ENCODE data around the gene MSH3.
A peak's percentile ranks its signal among the peaks of the same experiment; 100 is the strongest.
"Not testable (repeated sequence)": the region's sequence is repeated elsewhere in the genome, so short reads cannot be mapped to it uniquely, and the experiment has no call there.

The MSH3 gene

GRCh38 chr5:80852331-80853245 lies 198.1 kb downstream of the MSH3 start:
- no peak for DNase-seq

GRCh38 chr5:80853413-80853812 lies 199.0 kb downstream of the MSH3 start:
- no peak for DNase-seq

GRCh38 chr5:80854583-80854982 lies 200.1 kb downstream of the MSH3 start:
- DNase-seq, result no peak

GRCh38 chr5:80860924-80861613 lies 206.6 kb downstream of the MSH3 start:
- DNase-seq, result no peak

- DNase-seq, result no peak
These were observed 209.3 kb downstream of the MSH3 start for GRCh38 chr5:80863708-80864107.

- DNase-seq, result no peak
These were observed 209.7 kb downstream of the MSH3 start for GRCh38 chr5:80864109-80864508.

GRCh38 chr5:80864706-80865435 lies 210.4 kb downstream of the MSH3 start:
- DNase-seq, result no peak

- DNase-seq, result no peak
These were observed 211.1 kb downstream of the MSH3 start for GRCh38 chr5:80865551-80865950.

GRCh38 chr5:80866371-80866770 lies 211.9 kb downstream of the MSH3 start:
- DNase-seq, result no peak

GRCh38 chr5:80867233-80867632 lies 212.8 kb downstream of the MSH3 start:
- no peak for DNase-seq

GRCh38 chr5:80870442-80870841 lies 216.0 kb downstream of the MSH3 start:
- no peak for DNase-seq

GRCh38 chr5:80871541-80871961 lies 217.1 kb downstream of the MSH3 start:
- DNase-seq, result peak in 1 of 56 donors; percentile 3

GRCh38 chr5:80874162-80874561 lies 219.7 kb downstream of the MSH3 start:
- peak in 2 of 56 donors; percentile 10 to 15 for DNase-seq

GRCh38 chr5:80877592-80877991 lies 223.1 kb downstream of the MSH3 start:
- no peak for DNase-seq

- no peak for DNase-seq
These were observed 227.3 kb downstream of the MSH3 start for GRCh38 chr5:80881726-80882125.

GRCh38 chr5:80883390-80883789 lies 228.9 kb downstream of the MSH3 start:
- not testable (repeated sequence) for DNase-seq

- DNase-seq, result no peak
These were observed 229.8 kb downstream of the MSH3 start for GRCh38 chr5:80884086-80884813.

GRCh38 chr5:80884929-80885328 lies 230.5 kb downstream of the MSH3 start:
- no peak for DNase-seq

GRCh38 chr5:80885396-80886000 lies 231.0 kb downstream of the MSH3 start:
- DNase-seq, result no peak

- DNase-seq, result no peak
These were observed 239.6 kb downstream of the MSH3 start for GRCh38 chr5:80894083-80894482.

- DNase-seq, result no peak
These were observed 241.1 kb downstream of the MSH3 start for GRCh38 chr5:80895523-80895922.
